GM12878 (cell line): ENCODE data around the gene CDH4. TPM values are rescaled to one million over a fixed set of nuclear protein-coding genes. Genes with fewer than 3 reads are reported as not detected.

Experiments
- FOXK2 ChIP-seq: fragments of 450-650 bp; IDR thresholded peaks from 2 replicates; pipeline ENCODE4 v1.6.1; 2017; ENCODE audit warnings: mild to moderate bottlenecking, moderate library complexity
- GABPA ChIP-seq: IDR thresholded peaks from 2 replicates; pipeline ENCODE4 v1.6.1; 2014; ENCODE audit warnings: antibody characterized with exemption, low read depth, mild to moderate bottlenecking, inconsistent platforms
- HCFC1 ChIP-seq: fragments of 150-350 bp; IDR thresholded peaks from 2 replicates; pipeline ENCODE4 v1.6.1; 2014; ENCODE audit warnings: low read length
- MEF2B ChIP-seq: fragments of 450-650 bp; IDR thresholded peaks from 2 replicates; pipeline ENCODE4 v1.6.1; 2018; ENCODE audit warnings: mild to moderate bottlenecking, moderate library complexity; ENCODE audit not compliant: partially characterized antibody, poor library complexity, severe bottlenecking
- PAX5 ChIP-seq: IDR thresholded peaks from 2 replicates; pipeline ENCODE4 v1.6.1; 2011; ENCODE audit warnings: low read depth, low read length, borderline replicate concordance
- RBBP5 ChIP-seq: fragments of 200-600 bp; sonication (generic); conservative IDR thresholded peaks from 2 replicates; pipeline ENCODE4 v1.6.1; 2016
- ZNF207 ChIP-seq: fragments of 450-650 bp; IDR thresholded peaks from 2 replicates; pipeline ENCODE4 v1.6.1; 2014; ENCODE audit warnings: antibody characterized with exemption, mild to moderate bottlenecking, borderline replicate concordance
- ZZZ3 ChIP-seq: IDR thresholded peaks from 2 replicates; pipeline ENCODE4 v1.6.1; 2011; ENCODE audit warnings: low read depth; ENCODE audit not compliant: control insufficient read depth, insufficient read length
- polyA plus RNA-seq, 11 experiments: library from polyadenylated mRNA; depleted of rRNA in 4 of 11; unstranded in 6 of 11; stranded (reverse) in 5 of 11; fragments of >200 nt; fragmentation: Nextera tagmentation in 4 of 11; fragmentation: Illumina TruSeq in 1 of 11; extraction: Ambion mirVana in 4 of 11; extraction: Trizol in 1 of 11; gene quantifications; 1 replicate in 1 of 11; 2 replicates in 10 of 11; pipeline versions ENCODE4 v1.2.1 to v1.2.3, GENCODE V29; 2011 to 2016; ENCODE audit warnings: inconsistent platforms in 2 of 11, missing spikeins in 2 of 11, low read depth in 1 of 11
- total RNA-seq, 4 experiments: library from RNA; depleted of rRNA in 3 of 4; stranded (reverse); fragments of >200 nt in 3 of 4; fragmentation: Illumina TruSeq in 1 of 4; extraction: Trizol in 1 of 4; gene quantifications; 2 replicates each; pipeline versions ENCODE4 v1.2.1 to v1.2.3, GENCODE V29; 2013 to 2021
- TF ChIP-seq, protein P1 (sequence below): fragments of 450-650 bp; formaldehyde crosslinking; IDR thresholded peaks from 2 replicates; pipeline ENCODE4 v1.5.0; 2022; ENCODE audit warnings: mild to moderate bottlenecking, missing genetic modification characterization
- TF ChIP-seq, protein P2 (sequence below): IDR thresholded peaks from 2 replicates; pipeline ENCODE4 v1.6.1; 2011; ENCODE audit warnings: mild to moderate bottlenecking, low read depth, low read length, moderate library complexity; ENCODE audit not compliant: insufficient replicate concordance
- TF ChIP-seq, protein P3 (sequence below): fragments of 450-650 bp; IDR thresholded peaks from 2 replicates; pipeline ENCODE4 v1.6.1; 2017; ENCODE audit warnings: borderline replicate concordance
- TF ChIP-seq, protein P4 (sequence below): fragments of 450-650 bp; IDR thresholded peaks from 2 replicates; pipeline ENCODE4 v1.6.1; 2017; ENCODE audit warnings: mild to moderate bottlenecking, low read depth, inconsistent platforms; ENCODE audit not compliant: poor library complexity, severe bottlenecking

Gene CDH4
- total and polyA plus RNA-seq, 10 of the 15 experiments (the other 5 are each of a cell fraction or from before 2014, with no cell fraction given) = not detected

DNA sequence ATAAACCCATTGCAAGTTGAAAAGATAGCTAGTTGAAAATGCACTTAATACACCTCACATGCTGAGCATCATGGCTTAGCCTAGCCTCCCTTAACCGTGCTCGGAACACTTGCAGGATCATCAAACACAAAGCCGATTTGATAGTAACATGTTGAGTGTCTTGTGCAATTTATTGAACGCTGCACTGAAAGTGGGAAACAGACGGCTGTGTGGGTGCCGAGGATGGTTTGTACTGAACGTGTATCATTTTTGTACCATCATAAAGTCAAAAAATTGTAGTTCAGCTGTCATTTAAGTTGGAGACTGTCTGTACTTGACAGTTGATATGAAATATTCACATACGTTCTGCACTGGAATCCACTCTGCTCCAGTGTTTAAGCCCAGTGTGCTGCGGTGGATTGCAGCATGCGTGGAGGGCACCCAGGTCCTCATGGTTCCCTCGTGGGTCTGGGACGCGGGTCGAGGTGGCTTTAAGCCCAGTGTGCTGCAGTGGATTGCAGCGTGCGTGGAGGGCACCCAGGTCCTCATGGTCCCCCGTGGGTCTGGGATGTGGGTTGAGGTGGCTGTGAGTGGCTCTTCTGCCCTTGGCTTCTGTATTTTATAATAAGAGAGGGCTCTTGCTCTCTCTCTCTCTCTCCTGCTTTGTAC is 77.0 kb downstream of the CDH4 start (continued):
- TF ChIP-seq, protein P1, sequence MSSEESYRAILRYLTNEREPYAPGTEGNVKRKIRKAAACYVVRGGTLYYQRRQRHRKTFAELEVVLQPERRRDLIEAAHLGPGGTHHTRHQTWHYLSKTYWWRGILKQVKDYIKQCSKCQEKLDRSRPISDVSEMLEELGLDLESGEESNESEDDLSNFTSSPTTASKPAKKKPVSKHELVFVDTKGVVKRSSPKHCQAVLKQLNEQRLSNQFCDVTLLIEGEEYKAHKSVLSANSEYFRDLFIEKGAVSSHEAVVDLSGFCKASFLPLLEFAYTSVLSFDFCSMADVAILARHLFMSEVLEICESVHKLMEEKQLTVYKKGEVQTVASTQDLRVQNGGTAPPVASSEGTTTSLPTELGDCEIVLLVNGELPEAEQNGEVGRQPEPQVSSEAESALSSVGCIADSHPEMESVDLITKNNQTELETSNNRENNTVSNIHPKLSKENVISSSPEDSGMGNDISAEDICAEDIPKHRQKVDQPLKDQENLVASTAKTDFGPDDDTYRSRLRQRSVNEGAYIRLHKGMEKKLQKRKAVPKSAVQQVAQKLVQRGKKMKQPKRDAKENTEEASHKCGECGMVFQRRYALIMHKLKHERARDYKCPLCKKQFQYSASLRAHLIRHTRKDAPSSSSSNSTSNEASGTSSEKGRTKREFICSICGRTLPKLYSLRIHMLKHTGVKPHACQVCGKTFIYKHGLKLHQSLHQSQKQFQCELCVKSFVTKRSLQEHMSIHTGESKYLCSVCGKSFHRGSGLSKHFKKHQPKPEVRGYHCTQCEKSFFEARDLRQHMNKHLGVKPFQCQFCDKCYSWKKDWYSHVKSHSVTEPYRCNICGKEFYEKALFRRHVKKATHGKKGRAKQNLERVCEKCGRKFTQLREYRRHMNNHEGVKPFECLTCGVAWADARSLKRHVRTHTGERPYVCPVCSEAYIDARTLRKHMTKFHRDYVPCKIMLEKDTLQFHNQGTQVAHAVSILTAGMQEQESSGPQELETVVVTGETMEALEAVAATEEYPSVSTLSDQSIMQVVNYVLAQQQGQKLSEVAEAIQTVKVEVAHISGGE = no peak
- TF ChIP-seq FOXK2 (no peak), PAX5 (no peak), MEF2B (no peak), ZZZ3 (no peak), GABPA (no peak), HCFC1 (no peak), RBBP5 (no peak), ZNF207 (no peak)
- TF ChIP-seq, protein P2, sequence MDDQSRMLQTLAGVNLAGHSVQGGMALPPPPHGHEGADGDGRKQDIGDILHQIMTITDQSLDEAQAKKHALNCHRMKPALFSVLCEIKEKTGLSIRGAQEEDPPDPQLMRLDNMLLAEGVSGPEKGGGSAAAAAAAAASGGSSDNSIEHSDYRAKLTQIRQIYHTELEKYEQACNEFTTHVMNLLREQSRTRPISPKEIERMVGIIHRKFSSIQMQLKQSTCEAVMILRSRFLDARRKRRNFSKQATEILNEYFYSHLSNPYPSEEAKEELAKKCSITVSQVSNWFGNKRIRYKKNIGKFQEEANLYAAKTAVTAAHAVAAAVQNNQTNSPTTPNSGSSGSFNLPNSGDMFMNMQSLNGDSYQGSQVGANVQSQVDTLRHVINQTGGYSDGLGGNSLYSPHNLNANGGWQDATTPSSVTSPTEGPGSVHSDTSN = no peak
- TF ChIP-seq, protein P3, sequence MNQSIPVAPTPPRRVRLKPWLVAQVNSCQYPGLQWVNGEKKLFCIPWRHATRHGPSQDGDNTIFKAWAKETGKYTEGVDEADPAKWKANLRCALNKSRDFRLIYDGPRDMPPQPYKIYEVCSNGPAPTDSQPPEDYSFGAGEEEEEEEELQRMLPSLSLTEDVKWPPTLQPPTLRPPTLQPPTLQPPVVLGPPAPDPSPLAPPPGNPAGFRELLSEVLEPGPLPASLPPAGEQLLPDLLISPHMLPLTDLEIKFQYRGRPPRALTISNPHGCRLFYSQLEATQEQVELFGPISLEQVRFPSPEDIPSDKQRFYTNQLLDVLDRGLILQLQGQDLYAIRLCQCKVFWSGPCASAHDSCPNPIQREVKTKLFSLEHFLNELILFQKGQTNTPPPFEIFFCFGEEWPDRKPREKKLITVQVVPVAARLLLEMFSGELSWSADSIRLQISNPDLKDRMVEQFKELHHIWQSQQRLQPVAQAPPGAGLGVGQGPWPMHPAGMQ = no peak
- TF ChIP-seq, protein P4, sequence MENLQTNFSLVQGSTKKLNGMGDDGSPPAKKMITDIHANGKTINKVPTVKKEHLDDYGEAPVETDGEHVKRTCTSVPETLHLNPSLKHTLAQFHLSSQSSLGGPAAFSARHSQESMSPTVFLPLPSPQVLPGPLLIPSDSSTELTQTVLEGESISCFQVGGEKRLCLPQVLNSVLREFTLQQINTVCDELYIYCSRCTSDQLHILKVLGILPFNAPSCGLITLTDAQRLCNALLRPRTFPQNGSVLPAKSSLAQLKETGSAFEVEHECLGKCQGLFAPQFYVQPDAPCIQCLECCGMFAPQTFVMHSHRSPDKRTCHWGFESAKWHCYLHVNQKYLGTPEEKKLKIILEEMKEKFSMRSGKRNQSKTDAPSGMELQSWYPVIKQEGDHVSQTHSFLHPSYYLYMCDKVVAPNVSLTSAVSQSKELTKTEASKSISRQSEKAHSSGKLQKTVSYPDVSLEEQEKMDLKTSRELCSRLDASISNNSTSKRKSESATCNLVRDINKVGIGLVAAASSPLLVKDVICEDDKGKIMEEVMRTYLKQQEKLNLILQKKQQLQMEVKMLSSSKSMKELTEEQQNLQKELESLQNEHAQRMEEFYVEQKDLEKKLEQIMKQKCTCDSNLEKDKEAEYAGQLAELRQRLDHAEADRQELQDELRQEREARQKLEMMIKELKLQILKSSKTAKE = no peak
